ENCODE measurements around the gene AHRR.
"Not testable (repeated sequence)": the region's sequence is repeated elsewhere in the genome, so short reads cannot be mapped to it uniquely, and the experiment has no call there.

The AHRR gene

GRCh38 chr5:472076-472655, 150.7 kb downstream of the AHRR start:
- peak in 5 of 58 donors; percentile 13 to 38 (median 23) for DNase-seq

GRCh38 chr5:472656-473550, 151.4 kb downstream of the AHRR start:
- DNase-seq = peak in 57 of 58 donors; percentile 52 to 94 (median 81)

GRCh38 chr5:473551-474192, 152.2 kb downstream of the AHRR start:
- peak in 10 of 58 donors; percentile 11 to 61 (median 44) for DNase-seq

GRCh38 chr5:474232-474839, 152.8 kb downstream of the AHRR start:
- not testable (repeated sequence) for DNase-seq

GRCh38 chr5:474840-475661, 153.5 kb downstream of the AHRR start:
- DNase-seq = no peak

- no peak for DNase-seq
Measured at GRCh38 chr5:475704-476101, 154.2 kb downstream of the AHRR start.

- no peak for DNase-seq
Measured at GRCh38 chr5:476102-476813, 154.7 kb downstream of the AHRR start.

- no peak for DNase-seq
Measured at GRCh38 chr5:476814-477175, 155.3 kb downstream of the AHRR start.

- no peak for DNase-seq
Measured at GRCh38 chr5:477247-477646, 155.7 kb downstream of the AHRR start.

GRCh38 chr5:477871-478270, 156.4 kb downstream of the AHRR start:
- DNase-seq = no peak

- DNase-seq = no peak
Measured at GRCh38 chr5:478369-478981, 157.0 kb downstream of the AHRR start.

- no peak for DNase-seq
Measured at GRCh38 chr5:478982-479535, 157.5 kb downstream of the AHRR start.

GRCh38 chr5:479566-480319, 158.2 kb downstream of the AHRR start:
- no peak for DNase-seq

- DNase-seq = no peak
Measured at GRCh38 chr5:481347-481746, 159.8 kb downstream of the AHRR start.

- no peak for DNase-seq
Measured at GRCh38 chr5:482021-482420, 160.5 kb downstream of the AHRR start.

- DNase-seq = no peak
Measured at GRCh38 chr5:482506-482905, 161.0 kb downstream of the AHRR start.

- DNase-seq = no peak
Measured at GRCh38 chr5:483011-483410, 161.5 kb downstream of the AHRR start.

- DNase-seq = no peak
Measured at GRCh38 chr5:483434-484140, 162.1 kb downstream of the AHRR start.
